HG02973 (cell line): ENCODE data around the gene HEXA.
"Not testable (repeated sequence)": the region's sequence is repeated elsewhere in the genome, so short reads cannot be mapped to it uniquely, and the experiment has no call there.

ENCODE experiments used
- ATAC-seq: cut with Tn5 transposase; IDR thresholded peaks from one replicate; pipeline ENCODE4 v1.9.1; 2021; ENCODE audit warnings: moderate library complexity; ENCODE audit not compliant: unreplicated experiment

HEXA gene

DNA sequence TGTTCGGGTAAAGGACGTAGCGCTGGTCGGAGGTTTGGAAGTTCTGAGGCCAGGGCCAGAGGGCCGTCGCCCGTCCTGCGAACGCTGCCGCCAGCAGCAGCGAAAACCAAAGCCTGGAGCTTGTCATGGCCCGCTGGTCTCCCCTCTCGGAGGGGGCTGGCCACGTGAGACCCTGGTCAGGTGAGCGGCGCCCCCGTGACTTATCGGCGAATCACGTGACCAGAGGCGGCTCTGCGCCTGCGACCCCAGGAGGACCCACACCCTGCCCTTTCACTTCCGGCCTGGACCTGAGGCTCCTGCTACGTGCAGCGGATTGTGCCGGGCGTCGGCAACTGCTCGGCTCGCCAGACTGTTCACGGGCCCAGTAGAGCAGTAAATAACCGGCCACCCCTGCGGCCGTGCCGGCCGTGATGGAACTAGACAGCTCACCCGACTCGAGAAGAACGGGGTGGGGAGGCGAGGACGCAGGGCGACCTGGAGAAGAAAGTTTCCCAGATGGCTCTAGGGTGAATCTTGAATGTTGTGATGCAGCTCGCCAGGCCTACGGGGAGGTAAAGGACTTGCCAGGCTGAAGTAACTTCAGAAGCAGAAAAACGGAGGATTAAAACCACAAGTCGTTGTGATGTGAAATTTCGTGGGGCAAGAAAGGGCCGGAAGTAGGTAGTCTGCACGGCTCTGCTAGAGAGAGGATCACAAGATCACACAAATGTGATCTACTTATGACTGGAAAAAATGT is at the start of gene HEXA:
TSS of gene HEXA (minus strand) at position 169 of the 736 bp plus-strand sequence. CDS start at position 127, 42 bp downstream.
- ATAC-seq: peak; percentile 70

DNA sequence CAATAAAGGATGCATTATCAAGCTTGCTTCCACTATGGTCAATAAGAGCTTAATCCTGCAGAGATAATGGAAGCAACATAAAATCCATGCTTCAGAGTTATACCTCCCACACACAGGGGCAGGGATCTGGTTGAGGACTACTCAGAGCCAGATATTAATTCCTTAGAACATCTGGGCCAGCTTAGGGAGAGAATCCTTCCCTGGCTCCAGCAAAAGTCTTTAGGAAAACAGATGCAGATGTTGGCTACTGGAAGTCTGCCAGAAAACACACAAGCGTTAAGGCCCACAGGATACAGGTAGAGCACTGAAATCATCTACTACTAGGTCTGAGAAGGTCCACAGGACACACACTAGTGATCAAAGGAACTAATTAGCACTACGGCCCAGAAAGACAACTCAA is 47.4 kb upstream of the HEXA start:
- no peak for ATAC-seq

DNA sequence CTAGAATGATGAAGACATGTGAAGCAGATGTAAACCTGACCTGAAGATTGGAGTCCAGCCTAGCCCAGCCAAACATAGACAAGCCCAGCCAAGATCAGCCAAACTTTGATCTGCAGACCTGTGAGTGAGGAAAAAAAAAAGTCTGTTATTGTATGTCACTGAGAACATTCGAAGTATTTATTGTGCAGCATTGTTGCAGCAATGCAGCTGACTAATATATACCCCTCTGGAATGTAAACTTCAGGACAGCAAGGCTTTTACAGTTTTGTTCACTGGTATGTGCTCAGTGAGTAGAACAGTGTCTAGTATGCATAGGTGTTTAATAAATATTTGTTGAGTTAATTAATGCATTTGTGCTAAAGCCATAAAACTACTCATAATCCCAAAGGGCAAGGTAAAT is 45.7 kb upstream of the HEXA start:
- no peak for ATAC-seq

DNA sequence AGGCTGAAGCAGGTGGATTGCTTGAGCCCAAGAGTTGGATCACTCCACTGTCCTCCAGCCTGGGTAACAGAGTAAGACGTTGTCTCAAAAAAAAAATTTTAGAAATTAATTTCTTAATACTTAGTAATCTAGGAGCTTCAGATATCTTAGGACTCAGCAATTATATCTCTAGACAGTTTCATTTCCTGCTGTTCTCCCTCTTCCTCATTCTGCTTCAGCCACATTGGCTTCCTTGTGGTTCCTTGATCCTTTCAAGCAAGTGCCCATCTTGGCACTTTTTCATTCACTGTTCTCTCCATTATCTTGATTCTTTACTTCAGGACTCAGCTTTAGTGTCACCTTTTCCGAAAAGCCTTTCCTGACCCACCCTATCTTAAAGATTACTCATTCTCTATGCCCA is 44.8 kb upstream of the HEXA start:
- ATAC-seq: no peak

DNA sequence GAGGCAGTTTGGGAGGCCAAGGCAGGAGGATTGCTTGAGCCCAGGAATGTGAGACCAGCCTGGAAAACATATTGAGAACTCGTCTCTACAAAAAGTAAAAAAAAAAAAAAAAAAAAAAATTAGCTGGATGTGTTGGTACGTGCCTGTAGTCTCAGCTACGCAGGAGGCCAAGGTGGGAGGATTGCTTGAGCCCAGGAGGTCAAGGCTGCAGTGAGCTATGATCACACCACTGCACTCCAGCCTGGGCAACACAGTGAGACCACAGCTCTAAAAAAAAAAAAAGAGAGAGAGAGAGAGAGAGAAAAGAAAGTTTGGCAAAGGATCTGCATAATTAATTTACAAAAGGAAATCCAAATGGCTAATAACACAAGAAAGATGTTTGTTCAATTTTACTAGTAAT is 44.0 kb upstream of the HEXA start:
- not testable (repeated sequence) for ATAC-seq

DNA sequence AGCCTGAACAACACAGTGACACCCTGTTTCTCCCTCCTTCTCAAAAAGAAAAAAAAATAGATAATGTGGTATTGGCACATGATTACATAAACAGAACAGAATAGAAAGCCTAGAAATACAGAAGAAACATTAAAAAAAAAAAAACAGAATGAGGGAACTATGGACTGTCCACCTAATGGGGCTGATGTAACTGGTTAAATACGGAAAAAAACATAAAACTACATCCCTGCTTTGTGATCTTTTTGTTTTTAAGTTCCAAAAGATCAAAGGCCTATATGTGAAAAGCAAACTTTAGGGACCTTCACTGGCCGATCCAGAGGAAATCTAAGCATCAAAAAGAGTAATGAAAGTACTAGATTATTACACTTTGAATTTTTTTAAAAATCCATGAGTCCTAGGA is 39.5 kb upstream of the HEXA start:
- no peak for ATAC-seq

DNA sequence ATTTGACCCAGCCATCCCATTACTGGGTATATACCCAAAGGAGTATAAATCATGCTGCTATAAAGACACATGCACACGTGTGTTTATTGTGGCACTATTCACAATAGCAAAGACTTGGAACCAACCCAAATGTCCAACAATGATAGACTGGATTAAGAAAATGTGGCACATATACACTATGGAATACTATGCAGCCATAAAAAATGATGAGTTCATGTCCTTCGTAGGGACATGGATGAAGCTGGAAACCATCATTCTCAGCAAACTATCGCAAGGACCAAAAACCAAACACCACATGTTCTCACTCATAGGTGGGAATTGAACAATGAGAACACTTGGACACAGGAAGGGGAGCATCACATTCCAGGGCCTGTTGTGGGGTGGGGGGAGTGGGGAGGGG is 37.5 kb upstream of the HEXA start:
- ATAC-seq: not testable (repeated sequence)

DNA sequence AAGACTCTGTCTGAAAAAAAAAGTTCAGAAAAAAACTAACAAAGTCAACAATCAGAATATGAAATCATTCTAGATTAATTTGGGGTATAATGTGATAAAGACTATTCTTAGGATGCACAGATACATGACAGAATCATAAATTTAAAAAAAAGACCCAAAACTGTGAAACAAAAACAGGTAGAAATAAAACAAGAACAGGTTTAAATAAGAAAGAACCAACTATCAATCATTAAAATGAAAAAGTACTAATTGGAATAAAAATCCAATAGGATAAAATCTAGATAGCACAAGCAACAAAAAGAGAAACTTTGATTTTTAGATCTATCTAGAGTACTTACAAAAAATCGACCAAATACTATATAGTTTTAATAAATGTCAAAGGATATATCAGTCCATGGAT is 35.7 kb upstream of the HEXA start:
- no peak for ATAC-seq

DNA sequence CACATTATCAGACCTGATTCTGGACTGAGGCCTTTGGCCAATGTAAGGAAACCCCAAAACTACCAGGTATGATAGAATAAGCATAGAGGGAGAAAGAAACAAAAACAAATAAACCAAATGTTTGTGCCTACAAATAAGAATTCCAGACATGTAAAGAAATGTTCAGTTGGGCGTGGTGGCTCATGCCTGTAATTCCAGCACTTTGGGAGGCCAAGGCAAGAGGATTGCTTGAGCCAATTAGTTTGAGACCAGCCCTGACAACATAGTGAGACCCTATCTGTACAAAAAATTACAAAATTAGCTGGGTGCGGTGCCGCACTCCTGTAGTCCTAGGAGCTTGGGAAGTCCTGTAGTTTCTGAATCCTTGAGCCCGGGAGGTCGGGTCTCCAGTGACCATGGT is 35.3 kb upstream of the HEXA start:
- ATAC-seq: no peak

DNA sequence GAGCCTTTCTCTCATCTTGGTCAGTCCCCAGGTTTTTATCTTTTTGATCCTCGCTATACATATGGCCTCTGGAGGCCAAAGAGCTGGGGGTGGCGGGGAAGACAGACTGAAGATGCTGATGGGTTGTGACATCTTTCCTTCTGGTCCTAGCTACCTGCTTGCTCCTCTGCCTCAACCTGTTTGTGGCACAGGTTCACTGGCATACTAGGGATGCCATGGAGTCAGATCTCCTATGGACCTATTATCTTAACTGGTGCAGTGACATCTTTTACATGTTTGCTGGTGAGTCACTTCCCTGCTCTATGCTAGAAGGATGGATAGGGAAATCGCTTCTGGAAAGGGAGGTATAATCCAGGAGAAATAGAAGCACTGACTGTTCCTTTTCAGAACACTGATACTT is 31.1 kb upstream of the HEXA start:
- no peak for ATAC-seq

DNA sequence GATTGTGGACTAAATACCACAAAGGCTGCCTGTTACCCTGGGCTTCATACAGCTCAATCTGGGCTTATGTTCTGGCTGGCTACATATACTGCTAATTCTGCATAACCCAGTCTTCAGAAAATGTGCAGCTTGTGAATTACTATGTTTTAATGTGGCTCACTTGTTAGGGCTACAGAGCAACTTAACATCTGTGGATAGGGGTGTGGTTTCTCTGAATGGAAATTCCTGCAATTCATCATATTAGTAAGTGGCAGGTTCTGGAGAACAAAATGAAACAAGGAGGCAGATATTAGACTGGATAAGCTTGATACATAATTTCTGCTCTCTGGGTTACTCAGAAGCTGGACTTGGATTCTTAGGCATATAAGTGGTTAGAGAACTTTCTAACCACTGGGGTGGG is 29.0 kb upstream of the HEXA start:
- ATAC-seq: no peak

DNA sequence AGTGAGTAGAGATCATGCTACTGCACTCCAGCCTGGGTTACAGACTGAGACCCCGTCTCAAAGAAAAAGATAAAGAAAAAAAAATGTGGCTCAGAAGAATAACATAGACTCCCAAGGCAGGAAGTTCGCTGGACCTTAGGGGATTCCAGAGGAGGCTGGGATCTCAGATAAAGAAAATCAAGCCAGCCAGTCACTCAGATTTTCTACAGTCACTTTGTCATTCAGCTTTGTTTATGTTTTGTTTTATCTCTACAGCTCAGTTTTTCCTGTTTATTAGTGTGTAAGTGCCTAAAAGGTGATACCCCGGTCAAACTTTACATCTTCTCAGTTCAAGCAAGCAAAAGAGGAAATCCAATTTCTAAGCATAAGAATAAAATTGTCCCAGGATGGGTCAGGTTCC is 28.5 kb upstream of the HEXA start:
- no peak for ATAC-seq

DNA sequence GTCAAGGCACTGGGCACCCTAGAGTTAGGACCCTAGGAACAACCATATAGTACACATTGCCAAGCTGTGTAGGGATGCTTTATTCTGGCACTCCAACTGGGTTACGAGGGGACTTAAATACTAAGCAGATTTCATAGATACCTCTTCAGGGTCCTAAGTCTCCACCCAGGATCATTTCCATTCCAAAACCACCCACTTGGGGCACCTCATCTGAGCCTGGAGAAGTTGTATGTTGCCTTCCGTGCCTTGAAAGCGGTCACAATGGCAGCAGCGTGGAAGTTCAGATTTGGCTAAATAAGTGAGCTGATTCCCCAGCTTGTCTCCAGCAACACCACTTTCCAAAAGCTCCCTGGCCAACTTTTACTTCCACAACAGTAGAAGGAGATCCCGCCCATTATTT is 26.9 kb upstream of the HEXA start:
- ATAC-seq: no peak

DNA sequence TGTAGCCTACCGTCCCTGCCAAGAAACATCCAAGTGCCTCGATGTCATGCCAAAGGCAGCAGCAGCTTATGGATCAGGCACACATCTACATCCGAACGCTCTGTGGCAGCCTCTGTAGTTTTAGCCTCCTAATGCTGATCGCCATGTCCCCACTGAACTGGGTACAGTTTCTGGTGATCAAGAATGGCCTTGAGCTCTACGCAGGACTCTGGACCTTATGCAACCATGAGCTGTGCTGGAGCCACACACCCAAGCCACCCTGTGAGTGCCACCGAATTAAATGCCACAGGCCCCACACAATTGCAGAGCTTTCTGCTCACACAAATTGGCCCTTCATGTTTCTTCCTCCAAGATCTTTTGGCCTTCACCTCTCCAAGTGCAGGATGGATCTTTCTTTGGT is 22.8 kb upstream of the HEXA start:
- ATAC-seq: no peak

DNA sequence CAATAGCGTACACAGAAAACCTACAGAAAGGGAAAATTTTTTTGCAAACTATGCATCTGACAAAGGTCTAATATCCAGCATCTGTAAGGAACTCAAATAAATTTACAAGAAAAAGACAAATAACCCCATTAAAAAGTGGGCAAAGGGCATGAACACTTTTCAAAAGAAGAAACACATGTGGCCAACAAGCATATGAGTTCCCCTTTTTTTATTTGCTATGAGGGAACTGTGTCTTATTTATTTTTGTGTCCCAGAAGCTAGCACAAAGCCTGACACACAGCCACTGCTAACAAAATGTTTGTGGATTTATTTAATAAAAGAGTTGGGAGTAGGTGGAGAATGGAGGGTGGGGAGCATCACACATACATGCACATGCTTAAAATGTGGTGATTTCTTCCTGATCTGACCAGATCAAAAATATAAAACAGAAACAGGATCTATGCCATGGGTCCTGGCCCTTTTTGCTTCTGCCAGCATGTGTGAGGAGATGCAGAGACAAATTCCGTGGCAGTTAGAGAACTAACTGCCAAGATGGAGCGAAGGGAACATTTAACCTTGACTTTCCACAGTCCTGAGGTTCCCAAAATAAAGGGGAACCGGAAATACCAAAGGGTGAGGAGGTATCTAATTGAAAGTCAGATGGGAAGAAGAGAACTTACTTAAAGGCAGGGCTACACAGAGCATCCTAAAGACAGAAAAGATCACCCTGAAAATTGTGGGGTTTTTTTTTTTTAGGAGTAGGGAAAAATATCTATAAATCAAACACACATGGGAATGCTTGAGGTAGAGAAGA is 22.2 kb upstream of the HEXA start, which contains the start of gene TMEM202:
TSS of gene TMEM202 (plus strand) at position 510 of the 793 bp plus-strand sequence. CDS start at position 532, 22 bp downstream.
- no peak for ATAC-seq

DNA sequence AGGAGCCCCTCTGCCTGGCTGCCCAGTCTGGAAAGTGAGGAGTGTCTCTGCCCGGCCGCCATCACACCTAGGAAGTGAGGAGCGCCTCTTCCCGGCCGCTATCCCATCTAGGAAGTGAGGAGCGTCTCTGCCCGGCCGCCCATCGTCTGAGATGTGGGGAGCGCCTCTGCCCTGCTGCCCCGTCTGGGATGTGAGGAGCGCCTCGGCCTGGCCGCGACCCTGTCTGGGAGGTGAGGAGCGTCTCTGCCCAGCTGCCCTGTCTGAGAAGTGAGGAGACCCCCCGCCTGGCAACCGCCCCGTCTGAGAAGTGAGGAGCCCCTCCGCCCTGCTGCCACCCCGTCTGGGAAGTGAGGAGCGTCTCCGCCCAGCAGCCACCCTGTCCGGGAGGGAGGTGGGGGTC is 20.5 kb upstream of the HEXA start:
- not testable (repeated sequence) for ATAC-seq

DNA sequence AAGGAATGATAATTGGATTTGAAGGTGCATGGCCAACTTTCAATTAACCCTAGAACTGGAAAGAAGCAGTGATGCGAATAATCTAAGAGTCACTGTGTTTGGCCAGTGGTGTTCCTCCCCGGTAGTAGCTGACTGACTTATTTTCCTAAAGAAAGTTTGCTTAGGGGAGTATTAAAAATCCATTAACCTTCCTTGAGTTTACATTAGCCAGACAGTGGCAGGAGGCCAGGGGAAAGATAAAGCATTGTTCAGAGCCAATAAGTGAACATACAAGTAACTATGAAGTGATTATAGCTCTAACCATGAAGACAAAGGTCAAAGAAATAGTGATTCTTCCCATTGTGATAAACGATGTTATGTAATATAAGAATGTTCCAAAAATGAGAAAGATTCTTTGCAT is 13.4 kb upstream of the HEXA start:
- no peak for ATAC-seq

DNA sequence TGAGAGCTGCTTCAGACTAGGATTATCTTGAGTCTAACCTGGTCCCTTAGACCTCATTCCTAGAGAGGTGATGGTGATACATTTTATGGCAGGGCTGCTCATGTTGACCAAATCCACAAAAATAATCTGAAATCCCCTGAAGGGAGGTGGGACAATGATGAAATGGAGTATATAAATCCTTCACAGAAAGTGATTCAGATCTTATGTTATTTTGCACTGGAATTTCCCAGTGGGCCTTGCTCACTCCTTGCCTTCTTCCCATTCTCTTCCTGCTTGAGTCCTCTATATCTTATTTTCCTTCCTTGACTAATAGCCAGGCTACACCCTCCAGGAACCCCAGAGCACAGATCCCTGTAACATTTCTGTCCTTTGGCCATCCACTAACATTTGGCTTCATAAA is 11.9 kb upstream of the HEXA start:
- no peak for ATAC-seq

DNA sequence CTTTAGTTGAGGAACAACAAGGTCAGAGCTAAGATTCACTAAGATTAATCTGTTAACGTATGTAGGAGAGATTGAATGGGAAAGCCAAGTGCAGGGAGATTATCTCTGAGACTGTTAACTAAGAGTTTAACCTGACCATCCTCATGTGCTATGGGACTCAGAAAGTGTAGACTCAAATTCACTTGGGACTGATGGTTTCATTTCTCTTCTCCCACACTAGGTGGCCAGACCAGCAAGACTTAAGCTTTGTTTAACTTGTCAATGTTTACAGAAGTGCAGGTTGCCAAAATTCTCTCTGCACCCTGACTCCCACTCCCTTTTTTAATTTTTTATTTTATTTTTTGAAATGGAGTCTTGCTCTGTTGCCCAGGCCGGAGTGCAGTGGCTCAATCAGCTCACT is 6.3 kb upstream of the HEXA start:
- no peak for ATAC-seq

DNA sequence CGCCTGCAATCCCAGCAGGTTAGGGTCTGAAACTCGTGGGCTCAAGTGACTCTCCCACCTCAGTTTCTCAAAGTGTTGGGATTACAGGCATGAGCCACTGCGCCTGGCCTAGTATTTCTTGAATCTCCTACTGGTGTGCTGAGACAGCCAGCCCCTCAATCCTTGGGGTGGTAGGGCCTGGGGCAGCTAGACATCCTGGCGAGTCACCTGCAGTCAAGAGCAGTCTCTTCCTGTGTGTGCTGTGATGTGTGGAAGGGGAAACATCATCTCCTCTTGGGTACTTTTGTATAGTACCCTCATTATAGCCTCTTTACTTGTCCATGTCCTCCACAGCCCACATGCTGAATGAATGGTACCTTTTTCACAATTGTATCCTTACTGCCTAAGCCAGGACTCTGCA is 4.9 kb upstream of the HEXA start:
- no peak for ATAC-seq

DNA sequence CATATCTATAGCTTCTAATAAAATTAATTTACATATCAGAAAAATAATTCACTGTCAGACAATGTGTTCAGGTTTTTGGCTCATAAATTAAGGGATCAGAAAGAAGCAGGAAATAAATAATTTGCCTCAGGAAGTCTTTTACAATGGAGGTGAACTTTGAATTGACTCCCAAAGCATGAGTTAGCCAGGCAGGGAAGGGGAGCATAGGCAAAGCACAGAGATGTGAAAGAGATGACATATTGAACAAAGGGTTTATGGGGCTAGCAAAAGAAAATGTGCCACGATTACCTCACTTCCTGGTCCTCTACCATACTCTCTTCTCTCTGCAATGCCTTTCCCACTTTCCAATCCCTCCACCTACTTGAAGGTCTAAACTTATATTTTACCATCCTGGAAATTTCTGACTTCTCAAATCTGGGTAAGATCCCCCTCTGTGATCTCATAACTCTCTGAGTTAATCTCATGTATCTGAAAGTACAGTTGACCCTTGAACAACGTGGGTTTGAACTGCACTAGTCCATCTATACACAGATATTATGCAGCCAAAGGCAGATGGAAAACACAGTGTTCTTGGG is 4.1 kb upstream of the HEXA start:
- no peak for ATAC-seq

DNA sequence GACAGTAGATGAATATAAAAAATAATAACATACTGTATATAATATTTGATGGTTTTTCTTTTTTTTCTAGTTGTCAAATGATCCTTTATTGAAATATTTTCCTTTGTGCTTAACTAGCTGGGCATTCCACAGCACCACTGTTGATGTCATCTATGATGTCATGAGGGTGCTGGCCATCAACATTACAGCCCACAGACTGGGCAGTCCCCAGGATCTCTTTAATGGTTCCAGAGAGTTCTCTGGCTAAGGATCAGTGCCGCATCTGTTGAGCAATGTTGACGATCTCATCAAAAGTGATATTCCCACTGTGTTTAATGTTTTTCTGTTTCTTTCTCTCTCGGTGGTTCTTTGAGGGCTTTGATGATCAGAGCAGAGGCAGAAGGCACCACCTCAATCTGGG is 3.3 kb upstream of the HEXA start:
- ATAC-seq: not testable (repeated sequence)
